ENCODE measurements around the gene RBKS.

Gene RBKS

DNA sequence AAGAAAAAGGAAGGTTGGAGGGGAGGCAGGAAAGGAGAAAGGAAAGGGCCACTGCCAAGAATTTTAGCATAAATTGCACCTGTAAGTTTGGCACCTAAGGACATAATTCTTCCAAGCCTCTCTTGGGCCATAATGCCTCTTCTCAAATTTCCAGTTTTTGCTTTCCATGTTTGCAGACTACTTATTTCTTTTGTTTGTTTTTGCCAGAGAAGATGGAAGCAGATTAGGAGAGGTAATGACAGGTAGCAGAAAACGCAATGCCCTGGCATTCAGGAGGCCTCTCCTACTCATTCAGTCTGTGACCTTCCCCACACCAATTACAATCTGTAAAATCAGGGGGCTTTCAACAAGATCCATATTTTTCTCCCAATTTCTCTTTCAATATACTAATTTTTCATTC, 61.9 kb downstream of the RBKS start:
- no peak for DNase-seq

- no peak for DNase-seq
These were observed 65.8 kb downstream of the RBKS start for GRCh38 chr2:27824401-27824800.

DNA sequence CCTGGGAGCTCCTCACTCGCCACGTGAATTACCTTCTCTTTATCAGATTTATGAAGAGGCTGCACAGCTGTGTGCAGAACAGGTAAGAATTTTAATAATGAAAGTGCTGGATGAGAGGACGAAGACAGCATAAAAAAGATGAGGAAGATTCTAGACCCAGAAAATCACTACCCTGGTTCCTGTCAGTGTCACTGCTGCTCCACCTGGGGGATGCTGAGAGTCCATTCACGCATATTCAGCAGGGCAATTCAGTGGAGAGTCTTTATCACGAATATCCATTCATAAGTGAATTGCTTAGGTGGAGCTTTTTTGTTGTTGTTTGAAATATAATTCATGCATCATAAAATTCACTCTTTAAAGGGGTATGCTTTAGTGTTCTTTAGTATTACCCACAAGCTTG, 66.6 kb downstream of the RBKS start:
- DNase-seq, result no peak

GRCh38 chr2:27823135-27823534, 67.1 kb downstream of the RBKS start:
- no peak for DNase-seq

DNA sequence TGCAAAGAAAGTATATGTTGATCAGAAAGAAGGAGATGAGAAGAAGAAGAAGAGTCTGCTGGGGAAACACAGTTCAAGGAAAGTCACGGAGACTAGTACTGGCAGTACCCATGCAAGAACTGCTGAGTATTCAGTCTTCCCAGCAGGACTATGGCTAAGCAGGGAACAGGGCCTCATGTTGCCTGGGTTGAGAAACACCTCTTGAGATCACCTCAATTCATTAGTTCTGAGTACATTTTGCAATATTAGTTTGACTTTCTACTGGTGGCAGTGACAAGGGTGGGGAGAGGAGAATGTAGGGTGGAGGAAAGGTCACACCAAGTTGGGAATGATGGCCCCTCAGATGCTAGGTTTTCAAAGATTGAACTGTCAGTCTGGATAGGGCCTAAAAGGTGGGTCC, 68.1 kb downstream of the RBKS start:
- no peak for DNase-seq

DNA sequence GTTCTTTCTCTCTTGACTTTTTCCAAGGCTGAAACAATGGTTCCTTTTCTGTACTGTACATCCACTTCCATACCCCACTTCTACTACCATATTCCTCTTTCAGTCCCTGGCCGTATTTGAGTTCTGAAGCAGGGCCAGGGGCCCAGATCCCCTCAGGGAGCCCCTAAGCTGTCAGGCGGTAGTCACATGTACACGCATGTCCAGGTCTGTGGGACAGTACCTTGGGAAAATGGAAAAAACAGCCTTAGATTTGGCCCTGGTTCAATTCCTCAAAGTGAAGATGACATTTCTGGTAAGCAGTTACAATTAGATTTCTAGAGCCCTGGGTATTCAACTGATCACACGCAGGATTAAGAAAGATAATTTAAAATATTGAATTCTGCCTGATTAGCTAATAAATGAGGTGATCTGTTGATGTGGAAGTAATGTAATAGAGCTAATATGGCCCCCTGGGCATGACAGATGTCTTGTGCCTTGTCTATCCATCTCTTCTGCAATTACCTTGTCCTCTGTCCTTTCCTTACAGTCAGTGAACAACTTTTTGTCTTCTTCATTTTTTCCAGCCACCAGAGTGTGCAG, 74.2 kb downstream of the RBKS start:
- DNase-seq, result no peak

- no peak for DNase-seq
These were observed 75.4 kb downstream of the RBKS start for GRCh38 chr2:27814758-27815157.

GRCh38 chr2:27811768-27812167, 78.4 kb downstream of the RBKS start:
- no peak for DNase-seq

DNA sequence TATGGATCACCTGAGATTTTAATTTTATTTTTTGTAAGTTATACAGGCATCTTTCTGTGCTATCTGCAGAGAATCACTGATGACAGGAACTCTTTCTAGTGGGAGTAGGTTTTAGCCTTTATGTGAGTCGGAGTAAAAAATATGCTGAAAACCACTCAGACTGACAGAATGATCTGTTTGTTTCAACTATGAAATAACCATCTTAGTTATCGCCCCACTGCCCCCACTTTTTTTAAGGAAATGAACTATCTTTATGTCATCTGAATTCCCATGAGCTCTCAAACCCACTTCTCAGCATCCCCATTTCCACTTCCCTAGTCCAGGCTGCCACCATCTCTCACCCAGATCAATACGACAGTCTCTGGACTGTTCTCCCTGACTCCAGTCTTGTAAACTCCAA, 79.7 kb downstream of the RBKS start:
- DNase-seq, result no peak

DNA sequence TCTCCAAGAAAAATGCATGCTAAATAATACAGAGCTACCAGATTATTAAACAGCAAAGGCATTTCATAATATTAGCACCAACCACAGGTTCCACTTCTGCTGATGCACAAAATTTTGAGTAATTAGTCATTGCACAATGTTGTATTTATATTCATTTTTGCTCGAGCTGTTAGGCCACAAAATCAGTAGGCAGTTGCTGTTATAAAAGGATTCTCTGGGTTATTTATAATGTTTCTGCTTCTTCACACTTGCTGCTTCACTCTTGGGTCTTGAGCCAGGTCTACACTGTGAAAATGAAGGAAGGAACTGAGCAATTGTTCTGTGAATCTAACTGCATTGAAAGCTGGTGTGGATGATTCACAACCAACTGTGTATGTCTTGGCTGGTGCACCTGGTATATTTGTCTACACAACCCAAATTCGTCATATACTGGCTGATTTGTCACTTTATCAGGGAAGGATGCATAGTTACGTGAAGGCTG, 80.4 kb downstream of the RBKS start:
- no peak for DNase-seq

DNA sequence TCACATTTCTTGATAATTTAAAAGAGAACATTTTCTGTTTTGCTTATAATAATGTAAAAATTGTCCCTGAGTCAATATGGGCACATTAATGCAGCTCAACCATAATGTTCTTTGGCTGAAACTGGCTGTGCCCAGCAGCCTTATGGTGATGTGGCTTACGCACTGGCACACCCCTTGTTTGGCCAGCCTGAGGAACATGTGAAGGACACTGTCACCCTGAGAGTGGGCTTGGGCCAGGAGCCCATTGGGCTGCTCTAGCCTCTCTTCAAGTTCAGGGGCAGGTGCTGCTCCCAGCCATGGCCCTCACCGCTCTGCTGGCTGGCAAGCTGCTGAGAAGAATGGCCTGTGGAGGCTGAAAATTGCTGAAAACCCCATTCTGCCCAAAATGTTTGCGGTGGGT, 81.2 kb downstream of the RBKS start:
- no peak for DNase-seq

GRCh38 chr2:27808418-27808817, 81.8 kb downstream of the RBKS start:
- DNase-seq, result no peak

GRCh38 chr2:27807476-27807875, 82.7 kb downstream of the RBKS start:
- DNase-seq, result no peak

GRCh38 chr2:27806311-27807059, 83.7 kb downstream of the RBKS start:
- no peak for DNase-seq

GRCh38 chr2:27805180-27805579, 85.0 kb downstream of the RBKS start:
- no peak for DNase-seq

- DNase-seq, result no peak
These were observed 86.0 kb downstream of the RBKS start for GRCh38 chr2:27804146-27804545.

DNA sequence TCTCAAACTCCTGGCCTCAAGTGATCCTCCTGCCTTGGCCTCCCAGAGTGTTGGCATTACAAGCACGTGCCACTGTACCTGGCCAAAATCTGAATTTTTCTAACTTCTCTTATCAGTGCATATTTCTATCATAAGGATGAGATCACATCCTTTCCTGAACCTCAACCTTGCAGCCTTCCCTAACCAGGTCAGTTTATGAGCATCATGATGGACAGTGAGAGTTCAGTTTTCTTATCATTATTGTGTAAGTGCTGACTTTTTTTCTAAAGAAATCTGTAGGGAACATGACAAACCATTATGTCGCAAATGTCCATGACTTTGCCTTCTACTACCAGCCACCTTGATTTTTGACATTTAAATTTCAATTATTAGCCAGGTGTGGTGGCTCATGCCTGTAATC, 87.1 kb downstream of the RBKS start:
- no peak for DNase-seq

GRCh38 chr2:27802547-27802946, 87.6 kb downstream of the RBKS start:
- DNase-seq, result no peak

DNA sequence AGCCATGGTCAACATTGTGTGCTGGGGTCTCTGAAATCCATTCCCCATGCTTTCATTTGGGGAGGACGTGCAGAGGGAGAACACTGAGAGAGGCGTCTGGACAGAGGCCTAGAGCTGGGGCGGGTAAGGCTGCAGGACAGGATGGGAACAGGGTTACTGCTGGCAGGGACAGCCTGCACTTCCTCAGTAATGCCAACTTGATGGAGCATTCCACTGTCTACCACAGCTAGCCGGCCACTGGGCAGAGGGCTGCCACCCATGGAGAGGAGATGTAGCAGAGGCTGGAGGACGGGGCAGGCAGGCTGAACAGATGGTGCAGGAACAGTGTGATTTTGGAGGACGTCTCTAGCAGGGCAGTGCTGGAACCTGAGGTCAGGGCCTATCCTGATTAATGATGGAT, 89.3 kb downstream of the RBKS start:
- DNase-seq, result no peak

DNA sequence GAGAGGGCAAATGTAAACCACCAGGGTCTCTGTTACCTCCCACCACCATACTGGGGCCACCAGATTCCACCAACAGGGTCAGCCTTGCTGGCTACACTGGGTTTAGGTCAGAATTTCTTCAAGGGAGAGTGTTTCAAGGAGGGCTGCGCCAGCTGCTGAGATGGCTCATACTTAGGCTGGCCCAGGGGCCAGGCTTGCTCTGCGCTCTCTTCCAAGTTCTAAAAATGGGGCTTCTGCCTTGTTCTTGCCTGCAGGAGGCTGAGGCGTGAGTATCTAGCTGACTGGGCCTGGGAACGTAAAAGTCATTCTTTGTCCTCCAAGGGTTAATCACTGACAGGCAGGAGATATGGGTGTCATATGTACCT, 90.6 kb downstream of the RBKS start:
- no peak for DNase-seq

DNA sequence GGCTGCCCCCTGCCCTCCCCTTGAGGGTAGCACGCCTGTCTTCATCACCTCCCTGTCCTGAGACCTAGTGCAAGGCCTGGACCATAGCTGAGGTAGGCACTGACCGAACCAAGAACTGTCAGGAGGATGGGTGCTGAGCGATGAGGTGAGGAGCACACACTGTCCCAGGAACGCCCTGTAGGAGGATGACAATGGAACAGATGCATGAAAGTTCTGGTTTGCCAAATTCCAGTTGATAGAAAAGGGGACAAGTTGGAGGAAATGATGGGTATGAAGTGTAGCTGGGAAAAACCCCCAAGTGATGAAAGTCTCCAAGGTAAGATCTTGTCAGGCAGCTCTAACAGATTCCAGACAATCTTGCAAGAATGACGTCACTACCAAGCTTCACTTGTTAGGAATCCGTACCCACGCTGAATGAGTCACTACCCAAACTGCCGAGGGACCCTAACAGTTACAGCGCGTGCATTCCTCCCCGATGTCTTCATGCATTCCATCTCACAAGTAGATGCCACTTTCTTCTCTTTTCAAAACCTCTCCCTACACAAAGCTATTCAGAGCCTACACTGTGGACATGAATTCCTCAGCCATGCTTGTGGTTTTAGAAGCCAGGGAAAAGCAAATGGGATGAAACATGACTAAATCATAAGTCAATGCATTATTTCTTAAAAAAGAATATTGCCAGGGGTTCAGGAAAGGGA, 91.1 kb downstream of the RBKS start:
- DNase-seq, result no peak

DNA sequence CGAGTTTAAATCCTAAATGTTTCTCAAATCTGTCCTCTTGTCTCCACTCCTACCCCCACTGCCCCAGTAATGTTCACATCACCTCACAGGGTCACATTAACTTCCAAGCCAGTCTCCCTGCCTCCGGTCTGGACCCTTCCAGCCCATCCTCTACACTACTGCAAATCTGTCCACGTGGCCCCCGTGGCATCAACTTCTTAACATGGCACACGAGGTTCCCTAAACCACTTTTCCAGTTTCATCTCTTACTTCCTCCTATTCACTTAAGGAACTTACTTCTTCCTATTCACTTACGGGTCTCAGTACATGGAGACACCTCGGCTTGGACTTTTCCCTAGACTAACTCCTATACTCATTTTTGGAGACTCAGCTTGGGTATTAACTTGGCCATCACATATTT, 91.7 kb downstream of the RBKS start:
- no peak for DNase-seq

DNA sequence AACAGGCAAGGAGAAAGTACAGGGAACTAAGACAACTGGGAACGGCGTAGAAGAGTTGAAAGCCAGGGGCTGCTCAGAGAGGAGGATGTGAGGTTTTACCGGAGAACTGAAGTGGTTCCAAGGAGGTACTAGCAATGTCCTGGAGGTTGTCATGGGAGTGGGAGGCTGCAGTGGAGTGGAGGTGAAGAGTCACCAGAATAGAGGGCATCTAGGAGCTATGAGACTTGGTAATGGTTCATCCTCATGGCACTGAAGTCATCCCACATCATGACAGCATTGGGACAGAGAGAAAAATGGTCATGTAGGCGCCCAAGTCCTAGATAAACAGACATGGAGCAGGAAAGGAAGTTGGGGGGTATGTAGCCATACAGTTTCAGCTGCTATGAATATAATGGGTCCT, 92.3 kb downstream of the RBKS start:
- no peak for DNase-seq

Data from CD4-positive, alpha-beta T cell treated with Interferon gamma for 1 hour (primary cell).